ENCODE data around the gene MXRA5.

DNA sequence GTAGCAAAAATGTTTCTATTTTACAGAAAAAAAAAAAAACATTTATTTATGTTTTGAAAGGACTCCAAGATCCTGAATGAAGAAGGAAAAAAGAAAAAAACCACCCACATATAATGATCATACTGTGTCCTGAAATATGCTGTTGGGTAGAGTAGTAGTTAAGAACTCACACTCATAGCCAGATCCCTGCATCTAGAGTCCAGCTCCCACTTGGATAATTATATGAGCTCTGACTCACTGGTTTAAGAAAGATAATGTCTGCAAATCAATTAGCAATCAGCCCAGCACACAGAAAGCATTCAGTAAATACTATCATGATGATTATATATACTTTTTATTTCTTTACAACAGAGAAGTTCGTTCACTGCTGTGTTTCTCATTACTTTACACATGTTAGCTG is 46.7 kb upstream of the MXRA5 start:
- TF ChIP-seq GABPA (IDR thresholded peaks at IDR 0.05; ENCODE audit: low read depth) (no peak), CTCF (IDR thresholded peaks at IDR 0.05; ENCODE audit: insufficient read depth, low read length) (no peak), REST (IDR thresholded peaks at IDR 0.05; ENCODE audit: insufficient replicate concordance, low read depth) (no peak), POLR2AphosphoS5 (IDR thresholded peaks at IDR 0.05; ENCODE audit: low read depth) (no peak), SPI1 (IDR thresholded peaks at IDR 0.05; ENCODE audit: borderline replicate concordance, low read depth) (no peak)

Measured in HL-60 (cell line).